GM19455 (cell line): ENCODE data around the gene DEFB123.
"Not testable (repeated sequence)": the region's sequence is repeated elsewhere in the genome, so short reads cannot be mapped to it uniquely, and the experiment has no call there.

Experiments used
- ATAC-seq: cut with Tn5 transposase; IDR thresholded peaks from one replicate; pipeline ENCODE4 v1.9.1; 2021; ENCODE audit not compliant: unreplicated experiment

DEFB123 gene, protein sequence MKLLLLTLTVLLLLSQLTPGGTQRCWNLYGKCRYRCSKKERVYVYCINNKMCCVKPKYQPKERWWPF

GRCh38 chr20:31440012-31440659 lies at the start of gene DEFB123:
Gene DEFB123 (plus strand): TSS chr20:31440632. CDS start chr20:31440699, 67 bp downstream.
- ATAC-seq: no peak

DNA sequence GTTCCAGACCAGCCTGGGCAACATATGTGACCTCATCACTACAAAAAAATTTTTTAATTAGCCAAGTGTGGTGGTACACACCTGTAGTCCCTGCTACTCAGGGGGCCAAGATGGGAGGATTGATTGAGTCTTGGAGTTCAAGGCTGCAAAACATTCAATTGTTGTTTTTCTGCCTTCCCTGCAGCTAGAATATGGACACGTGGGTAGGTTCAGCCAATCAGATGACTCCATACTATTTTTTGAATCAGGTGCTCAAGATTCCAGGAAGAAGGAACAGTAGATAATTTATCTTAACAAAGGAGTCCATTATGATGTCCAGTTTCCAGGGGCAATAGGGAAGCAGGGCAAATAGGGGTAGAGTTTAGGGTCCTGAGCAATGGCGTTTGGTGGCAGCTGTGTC lies 47.6 kb upstream of the DEFB123 start:
- ATAC-seq: no peak

- ATAC-seq: no peak
Measured at GRCh38 chr20:31394900-31395299, 45.5 kb upstream of the DEFB123 start.

DNA sequence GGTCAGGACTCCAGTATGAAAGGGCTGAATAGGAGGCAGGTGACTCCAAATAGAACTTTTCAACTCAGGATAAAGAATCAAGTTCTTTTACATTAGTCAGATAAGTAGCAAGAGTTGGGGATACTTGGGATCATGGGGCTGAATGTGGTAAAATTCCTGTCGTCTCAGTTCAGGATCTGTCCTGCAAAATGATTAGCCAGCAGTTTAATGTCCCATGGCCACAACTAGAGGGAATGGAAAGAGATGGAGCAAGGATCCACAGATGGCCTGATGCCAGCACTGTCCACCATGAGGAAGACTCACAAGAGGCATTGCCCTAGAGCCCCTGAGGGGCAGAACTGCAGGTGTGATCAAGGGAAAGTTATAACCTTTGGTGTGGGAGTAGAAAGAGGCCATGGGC lies 36.5 kb upstream of the DEFB123 start:
- no peak for ATAC-seq

- ATAC-seq: no peak
Measured at GRCh38 chr20:31406115-31406514, 34.3 kb upstream of the DEFB123 start, which contains the start of gene DEFB121. Gene DEFB121 (minus strand): TSS chr20:31406215. CDS start chr20:31406152, 63 bp downstream.

DNA sequence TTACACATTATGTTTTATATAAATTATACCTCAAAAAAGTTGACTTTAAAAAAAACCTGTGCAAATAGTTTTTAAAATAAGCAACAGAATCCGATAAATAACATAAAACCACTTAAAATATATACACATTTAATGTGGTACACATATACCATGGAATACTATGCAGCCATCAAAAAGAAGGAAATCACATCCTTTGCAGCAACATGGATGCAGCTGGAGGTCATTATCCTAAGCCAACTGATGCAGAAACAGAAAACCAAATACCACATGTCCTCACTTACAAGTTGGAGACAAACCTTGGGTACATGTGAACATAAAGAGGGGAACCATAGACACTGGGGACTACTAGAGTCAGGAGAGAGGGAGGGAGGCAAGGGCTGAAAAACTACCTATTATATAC lies 30.4 kb upstream of the DEFB123 start:
- no peak for ATAC-seq

DNA sequence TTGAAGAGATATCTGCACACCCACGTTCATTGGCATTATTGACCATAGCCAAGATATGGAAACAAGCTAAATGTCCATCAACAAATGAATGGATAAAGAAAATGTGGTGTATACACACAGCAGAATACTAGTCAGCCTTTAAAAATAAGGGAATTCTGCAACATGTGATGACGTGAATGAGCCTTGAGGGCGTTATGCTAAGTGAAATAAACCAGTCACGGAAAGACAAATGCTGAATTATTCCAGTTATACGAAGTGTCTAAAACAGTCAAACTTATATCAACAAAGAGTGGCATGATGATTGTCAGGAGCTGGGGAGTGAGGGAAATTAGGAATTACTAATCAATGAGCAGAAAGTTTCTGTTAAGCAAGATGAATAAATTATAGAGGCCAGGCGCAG lies 26.1 kb upstream of the DEFB123 start:
- ATAC-seq: no peak

- no peak for ATAC-seq
Measured at GRCh38 chr20:31415653-31416052, 24.8 kb upstream of the DEFB123 start.

- no peak for ATAC-seq
Measured at GRCh38 chr20:31418307-31418706, 22.1 kb upstream of the DEFB123 start.

GRCh38 chr20:31425797-31426196 lies 14.6 kb upstream of the DEFB123 start:
- ATAC-seq: no peak

GRCh38 chr20:31426891-31427551 lies 13.4 kb upstream of the DEFB123 start:
- not testable (repeated sequence) for ATAC-seq

GRCh38 chr20:31427576-31427975 lies 12.9 kb upstream of the DEFB123 start:
- not testable (repeated sequence) for ATAC-seq

GRCh38 chr20:31430568-31431115 lies 9.8 kb upstream of the DEFB123 start:
- ATAC-seq: no peak

GRCh38 chr20:31446084-31446819 lies 5.8 kb downstream of the DEFB123 start:
- no peak for ATAC-seq

DNA sequence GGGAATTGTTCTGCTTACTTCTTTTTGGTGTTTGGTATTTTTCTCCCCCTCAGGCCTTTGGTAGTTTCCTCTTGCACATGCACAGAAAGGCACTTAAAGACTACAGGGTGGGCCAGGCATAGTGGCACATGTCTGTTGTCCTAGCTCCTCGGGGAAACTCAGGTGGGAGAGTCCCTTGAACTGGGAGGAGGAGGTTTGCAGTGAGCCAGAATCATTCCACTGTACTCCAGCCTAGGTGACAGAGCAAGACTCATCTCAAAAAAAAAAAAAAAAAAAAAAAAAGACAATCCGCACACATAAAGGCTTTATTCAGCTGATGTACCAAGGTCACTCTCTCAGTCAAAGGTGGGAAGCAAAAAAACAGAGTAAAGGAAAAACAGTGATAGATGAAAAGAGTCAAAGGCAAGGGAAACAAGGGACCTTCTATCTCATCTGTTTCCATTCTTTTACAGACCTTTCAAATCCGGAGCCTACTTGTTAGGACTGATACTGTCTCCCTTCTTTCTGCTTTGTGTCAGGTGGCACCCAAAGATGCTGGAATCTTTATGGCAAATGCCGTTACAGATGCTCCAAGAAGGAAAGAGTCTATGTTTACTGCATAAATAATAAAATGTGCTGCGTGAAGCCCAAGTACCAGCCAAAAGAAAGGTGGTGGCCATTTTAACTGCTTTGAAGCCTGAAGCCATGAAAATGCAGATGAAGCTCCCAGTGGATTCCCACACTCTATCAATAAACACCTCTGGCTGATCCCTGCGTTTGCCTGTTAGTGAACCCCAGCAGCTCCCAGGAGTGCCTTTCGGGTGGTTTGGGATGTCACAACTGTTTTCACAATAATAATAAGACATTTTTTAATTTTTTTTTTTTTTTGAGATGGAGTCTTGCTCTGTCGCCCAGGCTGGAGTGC lies 9.3 kb downstream of the DEFB123 start:
- ATAC-seq: no peak

- no peak for ATAC-seq
Measured at GRCh38 chr20:31452575-31452974, 12.1 kb downstream of the DEFB123 start.

- ATAC-seq: no peak
Measured at GRCh38 chr20:31454361-31454760, 13.9 kb downstream of the DEFB123 start.

GRCh38 chr20:31470946-31471345 lies 30.5 kb downstream of the DEFB123 start:
- ATAC-seq: not testable (repeated sequence)

GRCh38 chr20:31472395-31473330 lies 32.2 kb downstream of the DEFB123 start:
- no peak for ATAC-seq
